Activated naive CD8-positive, alpha-beta T cell treated with anti-CD3 and anti-CD28 coated beads, Interleukin-2, amount 10 ng/mL, durations not matched to agents 7 days and 5 days (primary cell): Measurements from ENCODE around the gene INHBB. TPM values are rescaled to one million over a fixed set of nuclear protein-coding genes. Genes with fewer than 3 reads are reported as not detected.

Experiments
- ATAC-seq: fragments of 150-1000 bp; cut with Tn5 transposase; one replicate; pipeline ENCODE4 v1.10.0; 2021; ENCODE audit warnings: low read depth, moderate library complexity
- POLR2A ChIA-PET: fragments of 350-600 bp; sonication (Branson Sonifier 250); formaldehyde crosslinking; loops from one replicate; lab custom pipeline; 2021; ENCODE audit warnings: antibody characterized with exemption; lab: Charles Lee
- DNase-seq: peaks from one replicate; pipeline ENCODE4 v3.0.0; 2021
- H3K27ac Mint-ChIP-seq: one replicate; pipeline ENCODE4 v1.8.0; 2022; ENCODE audit warnings: mild to moderate bottlenecking, mixed read lengths
- H3K27me3 Mint-ChIP-seq: one replicate; pipeline ENCODE4 v1.8.0; 2022; ENCODE audit warnings: mild to moderate bottlenecking, moderate library complexity, mixed read lengths
- H3K36me3 Mint-ChIP-seq: one replicate; pipeline ENCODE4 v1.8.0; 2021; ENCODE audit warnings: mild to moderate bottlenecking, mixed read lengths
- H3K4me1 Mint-ChIP-seq: one replicate; pipeline ENCODE4 v1.8.0; 2021; ENCODE audit warnings: mixed read lengths
- H3K4me3 Mint-ChIP-seq: one replicate; pipeline ENCODE4 v1.8.0; 2022; ENCODE audit warnings: mild to moderate bottlenecking, moderate library complexity, mixed read lengths
- H3K9me3 Mint-ChIP-seq: one replicate; pipeline ENCODE4 v1.8.0; 2021; ENCODE audit warnings: mixed read lengths
- total RNA-seq, 2 experiments: library from RNA; stranded (reverse); gene quantifications; one replicate each; pipeline ENCODE4 v1.2.3, GENCODE V29; 2021

INHBB gene
- total RNA-seq, 2 experiments from 2014 or later, result not detected

DNA sequence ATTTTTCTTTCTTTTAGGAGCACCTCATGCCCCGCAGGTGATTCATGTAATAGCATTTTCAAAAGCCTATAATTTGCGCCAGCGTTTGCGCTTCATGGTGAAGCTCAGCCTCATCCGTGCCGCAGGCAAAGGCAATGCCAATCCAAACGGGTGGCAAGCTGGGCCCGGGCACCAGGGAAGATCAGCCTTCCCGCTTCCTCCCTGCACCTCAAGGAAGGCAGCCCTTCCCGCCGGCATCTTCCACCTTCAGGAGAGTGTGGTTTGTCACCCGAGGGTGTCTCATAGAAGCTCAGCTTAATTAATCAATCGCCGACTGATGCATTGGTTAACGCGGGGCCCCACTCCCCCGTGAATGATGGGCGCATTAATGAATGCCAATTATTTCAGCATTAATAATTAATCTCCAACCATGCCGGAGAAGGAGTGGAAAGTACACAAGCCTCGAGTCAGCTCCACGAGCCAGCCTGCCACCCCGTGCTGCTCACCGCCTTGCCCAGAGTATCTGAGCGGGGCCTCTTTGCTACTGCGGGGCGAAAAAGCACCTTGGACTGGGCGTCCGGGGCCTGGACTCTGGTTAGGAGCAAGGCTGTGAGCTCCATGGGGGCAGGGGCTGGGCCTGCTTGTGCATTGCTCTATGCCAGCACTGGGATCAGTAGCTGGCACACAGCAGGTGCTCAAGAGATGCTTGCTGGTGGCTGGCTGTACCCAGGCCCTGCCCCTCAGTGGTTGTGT, 13.0 kb downstream of the INHBB start:
- peaks cover 6% of the 10 kb centered on the region for H3K27me3 Mint-ChIP-seq
- no peak for DNase-seq
- H3K36me3 Mint-ChIP-seq, result no peaks in the 10 kb centered on the region
- H3K4me1 Mint-ChIP-seq, result peaks cover 2% of the 10 kb centered on the region
- H3K4me3 Mint-ChIP-seq, result no peak overlapping the region
- POLR2A ChIA-PET, result no interaction called here
- ATAC-seq, result no peak
- no peaks in the 10 kb centered on the region for H3K9me3 Mint-ChIP-seq
- no peak overlapping the region for H3K27ac Mint-ChIP-seq

DNA sequence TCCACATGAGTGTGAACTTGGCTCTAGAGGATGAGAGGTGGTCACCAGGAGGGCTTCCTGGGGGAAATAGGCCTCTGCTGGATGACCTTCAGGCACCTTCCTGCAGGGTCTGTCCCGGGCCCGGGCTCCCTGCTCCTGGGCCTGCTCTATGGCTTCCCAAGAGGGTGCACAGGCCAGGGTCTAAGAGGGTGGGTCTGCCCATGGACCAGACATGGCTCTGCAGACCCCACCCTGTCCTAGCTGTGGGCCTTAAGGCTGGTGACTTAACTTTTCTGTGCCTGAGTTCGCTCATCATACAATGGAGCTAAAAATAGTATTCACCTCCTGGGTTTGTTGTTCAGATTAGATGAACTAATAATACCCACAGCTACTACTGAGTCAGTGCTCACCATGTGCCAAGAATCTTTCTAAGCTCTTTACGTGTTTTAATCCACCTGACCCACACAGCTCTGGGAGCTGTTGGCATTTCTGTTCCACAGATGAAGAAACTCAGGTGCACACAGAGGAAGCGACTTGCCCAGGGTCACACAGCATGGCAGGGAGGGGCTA, 14.4 kb downstream of the INHBB start:
- Mint-ChIP-seq H3K27me3 (peaks cover 3% of the 10 kb centered on the region), H3K27ac (no peak overlapping the region), H3K9me3 (no peaks in the 10 kb centered on the region), H3K4me3 (no peak overlapping the region), H3K36me3 (no peaks in the 10 kb centered on the region), H3K4me1 (no peaks in the 10 kb centered on the region)
- no peak for ATAC-seq
- no peak for DNase-seq
- POLR2A ChIA-PET, result no interaction called here

DNA sequence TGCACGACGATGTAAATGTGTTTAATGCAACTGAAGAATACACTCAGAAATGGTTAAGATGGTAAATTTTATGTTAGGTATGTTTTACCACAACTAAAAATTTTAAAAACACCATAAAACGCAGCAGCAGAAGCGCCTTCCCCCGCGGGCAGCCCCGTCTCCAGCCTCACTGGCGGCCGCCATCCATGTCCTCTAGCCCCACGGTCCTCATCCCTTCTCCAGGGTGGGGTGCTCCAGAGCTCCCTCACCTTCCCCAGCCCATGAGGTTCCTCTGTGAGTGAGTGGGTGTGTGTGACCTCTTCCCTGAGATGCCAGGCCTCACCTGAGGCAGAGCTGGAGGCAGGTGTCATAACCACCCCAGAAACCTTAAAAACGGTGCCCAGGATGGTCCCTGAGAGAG, 17.0 kb downstream of the INHBB start:
- POLR2A ChIA-PET, result no interaction called here
- Mint-ChIP-seq H3K4me3 (no peak overlapping the region), H3K9me3 (no peaks in the 10 kb centered on the region), H3K4me1 (no peaks in the 10 kb centered on the region), H3K36me3 (no peaks in the 10 kb centered on the region), H3K27ac (no peak overlapping the region), H3K27me3 (peaks cover 3% of the 10 kb centered on the region)
- ATAC-seq (no peak), DNase-seq (no peak)

DNA sequence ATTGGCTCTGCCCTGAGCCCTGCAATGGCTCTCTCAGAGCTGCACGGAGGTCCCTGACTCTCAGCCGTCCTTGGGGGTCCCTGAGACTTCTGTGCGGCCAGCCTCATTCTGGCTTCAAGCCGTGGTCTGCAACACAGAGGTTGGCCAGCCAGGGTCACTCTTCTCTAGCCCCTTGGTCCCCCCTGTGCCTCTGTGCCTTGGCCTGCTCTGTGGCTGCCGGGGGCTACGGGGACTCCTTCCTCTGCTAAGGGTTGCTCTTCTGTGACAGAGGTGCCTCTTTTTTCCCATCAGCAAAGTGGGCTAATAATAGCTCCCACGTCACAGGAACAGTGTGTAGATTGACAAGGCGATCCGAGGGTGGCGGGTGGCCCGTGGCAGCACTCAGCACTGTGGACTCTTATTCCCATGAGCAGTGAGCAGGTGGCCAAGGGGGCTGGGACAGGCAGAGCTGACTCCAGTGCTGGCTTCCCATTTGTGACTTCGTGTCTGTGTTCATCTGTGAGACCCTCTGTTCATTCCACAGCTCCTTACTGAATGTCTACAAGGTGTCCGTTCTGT, 19.4 kb downstream of the INHBB start:
- Mint-ChIP-seq H3K36me3 (no peaks in the 10 kb centered on the region), H3K9me3 (no peaks in the 10 kb centered on the region), H3K4me1 (no peaks in the 10 kb centered on the region), H3K4me3 (no peak overlapping the region), H3K27ac (no peak overlapping the region), H3K27me3 (peaks cover 3% of the 10 kb centered on the region)
- POLR2A ChIA-PET, result no interaction called here
- DNase-seq (no peak), ATAC-seq (no peak)

DNA sequence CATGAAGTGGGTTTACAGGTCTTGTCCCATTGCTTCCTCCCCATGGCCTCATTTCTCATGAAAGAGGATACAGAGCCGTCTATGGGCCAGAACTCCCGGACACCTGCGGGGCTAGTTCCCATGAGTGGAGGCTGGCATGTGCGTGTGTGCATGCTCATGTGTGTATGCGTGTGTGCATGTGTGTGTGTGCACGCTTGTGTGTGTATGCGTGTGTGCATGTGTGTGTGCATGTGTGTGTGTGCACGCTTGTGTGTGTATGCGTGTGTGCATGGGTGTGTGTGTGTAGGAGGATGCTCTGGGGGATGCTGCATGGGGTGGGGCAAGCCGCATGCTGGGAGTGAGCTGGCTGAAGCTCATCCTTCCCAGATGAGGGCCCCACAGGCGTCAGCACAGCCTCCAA, 20.8 kb downstream of the INHBB start:
- ATAC-seq (no peak), DNase-seq (no peak)
- POLR2A ChIA-PET, result no interaction called here
- Mint-ChIP-seq H3K4me3 (no peak overlapping the region), H3K36me3 (no peaks in the 10 kb centered on the region), H3K9me3 (no peaks in the 10 kb centered on the region), H3K27ac (no peak overlapping the region), H3K27me3 (peaks cover 5% of the 10 kb centered on the region), H3K4me1 (no peaks in the 10 kb centered on the region)

DNA sequence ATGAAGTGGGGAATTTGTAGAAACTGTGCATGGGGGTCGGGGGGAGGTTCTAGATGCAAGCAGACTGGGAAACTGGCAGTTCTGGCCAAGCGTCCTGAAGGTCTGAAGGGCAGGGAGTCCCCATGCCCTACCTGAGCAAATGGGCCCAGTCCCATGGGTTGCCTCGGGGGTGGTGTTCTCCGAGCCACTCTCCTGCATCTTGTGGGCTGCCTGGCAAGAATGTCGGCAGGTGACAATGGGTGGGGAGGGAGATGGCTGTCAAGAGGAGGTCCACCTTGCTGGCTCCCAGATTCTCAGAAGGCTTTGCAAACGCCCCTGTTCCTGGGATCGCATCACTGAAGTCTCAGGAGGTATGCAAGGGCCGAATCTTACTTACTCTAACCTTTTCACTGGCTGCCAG, 21.3 kb downstream of the INHBB start:
- no peak for DNase-seq
- POLR2A ChIA-PET, result no interaction called here
- ATAC-seq, result no peak
- no peaks in the 10 kb centered on the region for H3K9me3 Mint-ChIP-seq
- no peak overlapping the region for H3K4me3 Mint-ChIP-seq
- H3K36me3 Mint-ChIP-seq, result no peaks in the 10 kb centered on the region
- H3K27me3 Mint-ChIP-seq, result peaks cover 8% of the 10 kb centered on the region
- H3K27ac Mint-ChIP-seq, result no peak overlapping the region
- H3K4me1 Mint-ChIP-seq, result no peaks in the 10 kb centered on the region

DNA sequence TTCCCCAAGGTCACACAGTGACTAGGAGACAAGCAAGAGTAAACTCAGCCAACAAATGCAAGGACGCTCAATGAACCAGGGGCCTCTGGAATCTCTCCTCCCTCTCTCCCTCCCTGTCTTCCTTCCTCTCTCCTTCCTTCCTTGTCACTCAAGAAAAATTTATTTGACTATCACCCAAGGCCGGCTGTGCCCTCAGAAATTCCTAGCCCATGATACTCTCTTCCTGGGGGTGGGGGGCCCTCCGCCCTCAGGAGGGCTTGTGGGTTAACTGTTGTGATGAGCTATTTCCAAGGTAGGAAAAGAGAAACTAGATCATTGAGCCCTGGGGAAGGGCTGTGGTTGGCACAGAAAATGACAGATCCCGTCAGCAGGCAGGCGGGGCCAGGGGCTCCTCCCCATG, 21.7 kb downstream of the INHBB start:
- no peak for DNase-seq
- POLR2A ChIA-PET, result no interaction called here
- Mint-ChIP-seq H3K27ac (no peak overlapping the region), H3K27me3 (peaks cover 8% of the 10 kb centered on the region), H3K9me3 (no peaks in the 10 kb centered on the region), H3K4me3 (no peak overlapping the region), H3K4me1 (no peaks in the 10 kb centered on the region), H3K36me3 (no peaks in the 10 kb centered on the region)
- no peak for ATAC-seq

DNA sequence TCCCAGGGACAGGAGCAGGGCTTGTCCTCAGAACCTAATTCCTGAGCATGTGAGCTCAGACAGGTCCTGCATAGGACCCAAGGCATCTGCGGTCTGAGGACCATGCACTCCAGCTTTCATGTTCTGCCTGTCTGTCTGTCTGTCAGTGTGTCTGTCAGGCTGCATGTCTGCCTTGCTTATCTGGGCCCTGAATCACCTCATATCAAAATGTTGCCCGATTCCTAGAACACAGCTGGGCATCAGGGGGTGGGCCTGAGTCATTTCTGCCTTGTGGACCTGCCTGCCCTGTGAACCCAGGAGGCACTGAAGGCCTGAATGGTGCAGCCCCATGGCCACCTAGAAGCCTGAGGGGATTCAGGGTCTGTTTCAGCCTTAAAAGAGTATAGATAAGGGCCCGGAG, 22.1 kb downstream of the INHBB start:
- ATAC-seq (no peak), DNase-seq (no peak)
- Mint-ChIP-seq H3K27me3 (peaks cover 8% of the 10 kb centered on the region), H3K4me1 (no peaks in the 10 kb centered on the region), H3K9me3 (no peaks in the 10 kb centered on the region), H3K4me3 (no peak overlapping the region), H3K27ac (no peak overlapping the region), H3K36me3 (no peaks in the 10 kb centered on the region)
- POLR2A ChIA-PET, result no interaction called here

DNA sequence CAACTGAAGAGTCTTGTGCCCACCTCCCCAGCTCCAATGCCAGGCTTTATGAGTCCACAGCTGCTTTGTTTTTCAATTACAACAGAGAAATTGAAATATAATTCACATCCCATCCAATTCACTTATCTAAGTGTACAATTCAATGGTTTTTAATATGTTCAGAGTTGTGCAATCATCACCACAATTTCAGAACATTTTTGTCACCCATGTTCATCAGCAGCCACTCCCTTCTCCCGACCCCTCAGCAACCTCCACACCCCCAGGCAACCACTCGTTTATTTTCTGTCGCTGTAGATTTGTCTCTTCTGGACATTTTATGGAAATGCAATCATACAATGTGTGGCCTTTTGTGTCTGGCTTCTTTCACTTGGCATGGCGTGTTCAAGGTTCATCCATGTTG, 23.3 kb downstream of the INHBB start:
- Mint-ChIP-seq H3K4me3 (no peak overlapping the region), H3K36me3 (no peaks in the 10 kb centered on the region), H3K9me3 (no peaks in the 10 kb centered on the region), H3K4me1 (no peaks in the 10 kb centered on the region), H3K27me3 (peaks cover 5% of the 10 kb centered on the region), H3K27ac (no peak overlapping the region)
- DNase-seq, result no peak
- ATAC-seq, result no peak
- POLR2A ChIA-PET, result no interaction called here

DNA sequence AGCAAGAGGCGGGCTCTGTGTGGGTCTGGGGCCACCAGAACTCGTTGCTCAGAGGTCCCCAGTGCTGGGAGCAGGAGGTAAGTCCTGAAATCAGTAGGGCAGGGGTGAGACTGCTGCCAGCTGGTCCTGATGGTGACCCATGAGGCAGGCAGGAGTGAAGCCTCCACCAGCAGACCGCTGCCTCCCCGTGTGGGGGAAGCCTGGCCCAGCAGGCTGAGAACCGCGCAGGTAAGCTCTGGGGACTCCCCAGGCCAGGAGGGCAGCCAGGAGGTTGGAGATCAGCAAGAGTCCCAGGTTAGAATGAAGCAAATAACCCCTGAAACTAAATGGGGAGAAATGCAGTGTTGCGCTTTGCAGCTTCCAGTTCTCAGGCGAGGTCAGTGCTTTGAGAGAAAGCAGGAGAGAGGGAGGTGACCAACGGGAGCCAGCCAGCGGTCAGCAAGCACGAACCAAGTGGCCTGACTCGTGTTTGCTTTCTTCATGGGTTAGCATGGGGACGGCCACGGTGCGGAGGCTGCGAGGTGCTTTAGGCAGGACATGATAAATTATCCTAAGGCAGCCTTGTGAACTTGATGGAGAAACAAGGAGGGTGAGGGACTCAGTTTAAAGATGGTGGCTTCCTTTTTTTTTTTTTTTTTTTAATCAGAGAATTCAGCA, 26.2 kb downstream of the INHBB start:
- Mint-ChIP-seq H3K4me3 (no peak overlapping the region), H3K27me3 (peaks cover 5% of the 10 kb centered on the region), H3K4me1 (no peaks in the 10 kb centered on the region), H3K9me3 (no peaks in the 10 kb centered on the region), H3K27ac (no peak overlapping the region), H3K36me3 (no peaks in the 10 kb centered on the region)
- POLR2A ChIA-PET, result no interaction called here
- ATAC-seq (no peak), DNase-seq (no peak)

DNA sequence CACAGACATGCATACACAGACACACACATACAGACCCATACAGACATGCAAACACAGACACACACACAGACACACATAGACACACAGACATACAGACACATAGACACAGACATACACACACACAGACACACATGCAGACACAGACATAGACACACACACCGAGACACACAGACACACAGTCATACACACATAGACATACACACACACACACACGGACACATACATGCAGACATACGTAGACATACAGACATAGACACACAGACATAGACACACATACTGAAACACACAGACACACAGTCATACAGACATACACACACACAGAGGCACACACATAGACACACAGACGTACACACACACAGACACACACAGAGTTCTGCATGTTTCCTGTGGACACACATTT, 26.9 kb downstream of the INHBB start:
- H3K9me3 Mint-ChIP-seq, result no peaks in the 10 kb centered on the region
- H3K27me3 Mint-ChIP-seq, result peaks cover 5% of the 10 kb centered on the region
- H3K36me3 Mint-ChIP-seq, result no peaks in the 10 kb centered on the region
- no peak overlapping the region for H3K4me3 Mint-ChIP-seq
- ATAC-seq (no peak), DNase-seq (no peak)
- no peak overlapping the region for H3K27ac Mint-ChIP-seq
- POLR2A ChIA-PET, result no interaction called here
- H3K4me1 Mint-ChIP-seq, result no peaks in the 10 kb centered on the region

DNA sequence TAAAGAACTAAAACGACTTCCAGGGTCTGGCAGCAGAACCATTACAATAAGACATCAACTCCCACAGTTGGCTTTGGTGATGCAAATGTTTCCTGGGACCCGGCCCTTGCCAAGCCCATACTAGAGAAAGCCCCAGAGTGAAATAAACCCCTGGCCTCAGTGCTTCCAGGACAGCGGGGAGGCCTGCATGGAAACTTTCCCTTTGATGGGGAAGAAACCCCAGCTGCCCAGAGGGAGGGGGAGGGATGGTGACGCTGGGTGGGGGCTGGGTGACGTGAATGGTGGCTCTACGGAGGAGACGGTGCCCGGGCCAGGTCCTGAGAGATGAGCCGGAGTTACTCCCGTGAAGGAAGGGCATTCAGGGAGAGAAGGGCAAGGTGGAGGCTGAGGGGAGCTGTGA, 27.5 kb downstream of the INHBB start:
- POLR2A ChIA-PET, result no interaction called here
- no peak for DNase-seq
- H3K4me1 Mint-ChIP-seq, result no peaks in the 10 kb centered on the region
- no peaks in the 10 kb centered on the region for H3K9me3 Mint-ChIP-seq
- H3K4me3 Mint-ChIP-seq, result no peak overlapping the region
- peaks cover 5% of the 10 kb centered on the region for H3K27me3 Mint-ChIP-seq
- H3K36me3 Mint-ChIP-seq, result no peaks in the 10 kb centered on the region
- no peak for ATAC-seq
- H3K27ac Mint-ChIP-seq, result no peak overlapping the region

DNA sequence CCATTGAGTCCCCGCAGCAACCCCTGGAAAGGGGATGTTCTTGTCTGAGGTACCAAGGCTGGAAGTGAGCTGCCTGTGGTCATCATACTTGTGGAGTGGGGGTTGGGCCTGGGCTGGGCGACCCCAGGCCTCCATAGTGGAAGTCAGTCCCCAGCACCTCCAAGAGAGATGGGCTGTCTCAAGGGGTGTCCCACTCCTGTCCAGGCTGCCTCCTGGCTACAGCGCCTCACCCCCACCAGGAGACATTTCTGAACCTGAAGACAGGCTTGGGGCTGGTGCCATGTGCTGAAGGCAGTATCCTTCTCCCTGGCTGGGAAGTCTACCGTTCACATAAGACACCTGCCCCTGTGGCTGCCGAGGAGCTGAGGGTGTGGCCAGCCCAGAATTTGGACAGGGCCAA, 28.9 kb downstream of the INHBB start:
- H3K27ac Mint-ChIP-seq, result no peak overlapping the region
- POLR2A ChIA-PET, result no interaction called here
- H3K36me3 Mint-ChIP-seq, result no peaks in the 10 kb centered on the region
- ATAC-seq (no peak), DNase-seq (no peak)
- no peaks in the 10 kb centered on the region for H3K4me1 Mint-ChIP-seq
- peaks cover 5% of the 10 kb centered on the region for H3K27me3 Mint-ChIP-seq
- H3K4me3 Mint-ChIP-seq, result no peak overlapping the region
- no peaks in the 10 kb centered on the region for H3K9me3 Mint-ChIP-seq
